Esophagus squamous epithelium (tissue), 5 donors: ENCODE measurements around the gene AFAP1L2. TPM values are rescaled to one million over a fixed set of nuclear protein-coding genes. Genes with fewer than 3 reads are reported as not detected.

Source experiments
- DNase-seq: peaks from one replicate; lab custom pipeline; 2025; lab: John Stamatoyannopoulos, UW
- H3K27ac ChIP-seq, 4 donors: fragments of 200-600 bp; sonication (generic); one replicate each; pipeline ENCODE4 v1.5.1; 2016 to 2019; ENCODE audit warnings: mild to moderate bottlenecking in 1 of 4
- H3K27me3 ChIP-seq, 4 donors: fragments of 200-600 bp; sonication (generic); 1 replicate in 3 of 4; 2 replicates in 1 of 4; pipeline versions ENCODE4 v1.5.1 to v1.6.0; 2017 to 2021; ENCODE audit warnings: antibody characterized with exemption in 1 of 4
- H3K36me3 ChIP-seq, 3 donors: fragments of 200-600 bp; sonication (generic); one replicate each; pipeline ENCODE4 v1.5.1; 2016 to 2019
- H3K4me1 ChIP-seq, 3 donors: fragments of 200-600 bp; sonication (generic); one replicate each; pipeline ENCODE4 v1.5.1; 2017 to 2019
- H3K4me3 ChIP-seq, 4 donors: fragments of 200-600 bp; sonication (generic); 1 replicate in 3 of 4; 2 replicates in 1 of 4; pipeline ENCODE4 v1.5.1; 2016 to 2019; ENCODE audit warnings: mild to moderate bottlenecking in 2 of 4, moderate library complexity in 1 of 4
- H3K9me3 ChIP-seq, 3 donors: fragments of 200-600 bp; sonication (generic); one replicate each; pipeline ENCODE4 v1.5.1; 2016 to 2019
- POLR2A ChIP-seq, 4 donors: fragments of 450-650 bp; IDR thresholded peaks; one replicate each; pipeline ENCODE4 v1.6.1; 2017; ENCODE audit warnings: antibody characterized with exemption in 4 of 4, mild to moderate bottlenecking in 4 of 4, moderate library complexity in 3 of 4
- WGBS, 2 donors: methylation state at CpG; one replicate each; pipeline ENCODE4 v1.1.5; 2018; 5-methylcytosine and 5-hydroxymethylcytosine counted together
- intact Hi-C: fragments of 100-400 bp; cut with DNase I; formaldehyde crosslinking; loops from one replicate; pipeline ENCODE4 v1.15.0; 2022
- total RNA-seq, 4 donors: library from RNA; depleted of rRNA; stranded (reverse); fragments of >200 nt; gene quantifications; one replicate each; pipeline ENCODE4 v1.1.0, GENCODE V29; 2016
- TF ChIP-seq, protein P1 (sequence below), 6 experiments: fragments of 450-650 bp in 4 of 6; fragments of 200-600 bp in 2 of 6; sonication (generic) in 2 of 6; IDR thresholded peaks; one replicate each; pipeline ENCODE4 v1.5.1; 2016 to 2019; ENCODE audit warnings: antibody characterized with exemption in 6 of 6, mild to moderate bottlenecking in 4 of 6, moderate library complexity in 4 of 6
- donor health status: DM: yes; HTN: yes; CAD: no.

AFAP1L2 gene
- total RNA-seq, 4 donors from 2014 or later, result 9.8 to 15.5 (median 11.8) TPM

- no peak overlapping the region for H3K4me3 ChIP-seq
- intact Hi-C loops, result loop anchor here (10.0 kb wide), 1 partner anchor 231 kb away; no protein-coding TSS in a partner anchor
- WGBS, 2 donors, result 87% methylated on average over 10 of the region's 11 CpGs; no CpG with 5 or more reads in 1 of the 2 donors
- H3K27ac ChIP-seq, result no peak overlapping the region
- no peaks in the 10 kb centered on the region for H3K9me3 ChIP-seq
- H3K4me1 ChIP-seq, result peaks cover 0 to 7% (median 0%) of the 10 kb centered on the region in 3 donors
- no peaks in the 10 kb centered on the region for H3K27me3 ChIP-seq
- H3K36me3 ChIP-seq, result peaks cover 0 to 61% (median 0%) of the 10 kb centered on the region in 3 donors
- DNase-seq, result no peak
- no peak for TF ChIP-seq POLR2A (IDR thresholded peaks at IDR 0.05)
- TF ChIP-seq, protein P1, sequence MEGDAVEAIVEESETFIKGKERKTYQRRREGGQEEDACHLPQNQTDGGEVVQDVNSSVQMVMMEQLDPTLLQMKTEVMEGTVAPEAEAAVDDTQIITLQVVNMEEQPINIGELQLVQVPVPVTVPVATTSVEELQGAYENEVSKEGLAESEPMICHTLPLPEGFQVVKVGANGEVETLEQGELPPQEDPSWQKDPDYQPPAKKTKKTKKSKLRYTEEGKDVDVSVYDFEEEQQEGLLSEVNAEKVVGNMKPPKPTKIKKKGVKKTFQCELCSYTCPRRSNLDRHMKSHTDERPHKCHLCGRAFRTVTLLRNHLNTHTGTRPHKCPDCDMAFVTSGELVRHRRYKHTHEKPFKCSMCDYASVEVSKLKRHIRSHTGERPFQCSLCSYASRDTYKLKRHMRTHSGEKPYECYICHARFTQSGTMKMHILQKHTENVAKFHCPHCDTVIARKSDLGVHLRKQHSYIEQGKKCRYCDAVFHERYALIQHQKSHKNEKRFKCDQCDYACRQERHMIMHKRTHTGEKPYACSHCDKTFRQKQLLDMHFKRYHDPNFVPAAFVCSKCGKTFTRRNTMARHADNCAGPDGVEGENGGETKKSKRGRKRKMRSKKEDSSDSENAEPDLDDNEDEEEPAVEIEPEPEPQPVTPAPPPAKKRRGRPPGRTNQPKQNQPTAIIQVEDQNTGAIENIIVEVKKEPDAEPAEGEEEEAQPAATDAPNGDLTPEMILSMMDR (IDR thresholded peaks at IDR 0.05), result no peak
Observed at GRCh38 chr10:114313866-114314265, 90.4 kb downstream of the AFAP1L2 start.

DNA sequence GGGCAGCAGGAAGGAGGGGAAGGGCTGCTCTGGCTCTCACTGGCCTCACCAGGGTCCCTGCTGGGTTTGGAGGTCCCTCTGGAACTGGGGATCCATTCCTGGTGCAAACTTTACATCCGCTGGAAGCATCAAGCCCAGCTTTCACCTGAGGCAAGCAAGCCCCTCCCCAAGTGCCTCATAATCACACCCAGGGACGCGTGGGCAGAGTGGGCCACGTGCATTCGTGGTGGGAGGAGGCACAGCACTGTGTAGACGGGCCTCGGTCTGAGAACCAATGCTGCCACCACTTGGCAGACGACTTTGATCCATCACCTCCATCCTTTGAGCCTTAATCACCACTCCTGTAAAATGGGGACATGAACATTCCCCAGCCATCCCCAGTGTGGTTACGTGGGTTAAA is 91.2 kb downstream of the AFAP1L2 start:
- Histone ChIP-seq H3K4me1 (peaks cover 0 to 7% (median 0%) of the 10 kb centered on the region in 3 donors), H3K9me3 (no peaks in the 10 kb centered on the region), H3K4me3 (no peak overlapping the region), H3K27me3 (no peaks in the 10 kb centered on the region), H3K27ac (no peak overlapping the region), H3K36me3 (peaks cover 0 to 65% (median 0%) of the 10 kb centered on the region in 3 donors)
- intact Hi-C loops, result loop anchor here (10.0 kb wide), 1 partner anchor 232 kb away; no protein-coding TSS in a partner anchor
- WGBS, 2 donors, result 86 to 96% methylated on average over 5 to 8 of the region's 9 CpGs
- TF ChIP-seq, protein P1 (IDR thresholded peaks at IDR 0.05), result no peak
- TF ChIP-seq POLR2A (IDR thresholded peaks at IDR 0.05), result no peak
- DNase-seq, result no peak

DNA sequence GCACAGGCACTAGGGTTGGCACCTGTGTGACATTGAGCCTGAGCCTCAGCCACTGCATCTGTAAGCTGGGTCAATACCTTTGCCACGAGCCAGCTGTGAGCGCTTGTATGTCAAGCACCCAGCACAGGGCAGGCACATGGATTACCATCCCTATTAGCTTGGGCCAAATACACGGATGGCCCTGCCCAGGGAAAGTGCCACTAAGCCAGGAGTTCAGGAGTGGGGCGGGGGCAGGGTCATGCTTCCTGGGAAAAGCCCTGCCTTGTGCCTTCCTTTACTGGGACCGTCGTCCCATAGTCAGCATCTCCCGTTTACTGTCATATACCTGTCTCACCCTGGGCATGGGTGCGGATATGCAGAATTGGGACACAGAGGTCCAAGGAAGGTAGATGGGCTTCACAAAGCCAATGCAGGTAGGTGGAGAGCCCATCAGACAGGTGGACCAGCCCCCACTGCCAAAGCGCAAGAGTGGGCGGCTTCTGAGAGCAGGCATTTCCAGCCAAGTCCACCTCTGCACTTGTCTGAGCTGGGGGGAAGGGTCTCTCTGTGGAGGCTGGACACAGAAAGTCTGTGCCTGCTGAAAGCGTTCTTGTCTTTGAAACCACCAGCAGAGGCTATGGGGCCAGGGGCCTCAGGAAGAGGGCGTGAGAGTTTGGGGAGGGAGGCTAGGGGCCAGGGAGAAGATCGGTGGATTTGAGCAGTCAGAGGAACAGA is 92.6 kb downstream of the AFAP1L2 start:
- H3K4me3 ChIP-seq, result no peak overlapping the region
- intact Hi-C loops, result loop anchor here (10.0 kb wide), 1 partner anchor 233 kb away; no protein-coding TSS in a partner anchor
- peaks cover 0 to 9% (median 0%) of the 10 kb centered on the region in 3 donors for H3K4me1 ChIP-seq
- H3K27ac ChIP-seq, result no peak overlapping the region
- no peak for TF ChIP-seq POLR2A (IDR thresholded peaks at IDR 0.05)
- TF ChIP-seq, protein P1 (IDR thresholded peaks at IDR 0.05), result no peak
- no peaks in the 10 kb centered on the region for H3K9me3 ChIP-seq
- WGBS, 2 donors, result 84 to 85% methylated on average over 6 to 10 of the region's 13 CpGs
- DNase-seq, result no peak
- H3K27me3 ChIP-seq, result no peaks in the 10 kb centered on the region
- H3K36me3 ChIP-seq, result peaks cover 0 to 77% (median 0%) of the 10 kb centered on the region in 3 donors

GRCh38 chr10:114311023-114311422 is 93.3 kb downstream of the AFAP1L2 start:
- H3K27me3 ChIP-seq, result no peaks in the 10 kb centered on the region
- DNase-seq, result no peak
- intact Hi-C loops, result loop anchor here (10.0 kb wide), 1 partner anchor 234 kb away; no protein-coding TSS in a partner anchor
- H3K4me1 ChIP-seq, result peaks cover 0 to 12% (median 0%) of the 10 kb centered on the region in 3 donors
- peaks cover 0 to 77% (median 0%) of the 10 kb centered on the region in 3 donors for H3K36me3 ChIP-seq
- H3K9me3 ChIP-seq, result no peaks in the 10 kb centered on the region
- WGBS, 2 donors, result 56 to 67% methylated on average over 2 to 3 of the region's 6 CpGs
- TF ChIP-seq POLR2A (IDR thresholded peaks at IDR 0.05), result no peak
- TF ChIP-seq, protein P1 (IDR thresholded peaks at IDR 0.05), result no peak
- H3K4me3 ChIP-seq, result no peak overlapping the region
- H3K27ac ChIP-seq, result no peak overlapping the region

GRCh38 chr10:114310346-114310745 is 94.0 kb downstream of the AFAP1L2 start:
- peaks cover 0 to 73% (median 0%) of the 10 kb centered on the region in 3 donors for H3K36me3 ChIP-seq
- intact Hi-C loops, result loop anchor here (10.0 kb wide), 1 partner anchor 234 kb away; no protein-coding TSS in a partner anchor
- WGBS, 2 donors, result 50 to 67% methylated on average over 1 of the region's 10 CpGs
- peaks cover 0 to 12% (median 0%) of the 10 kb centered on the region in 3 donors for H3K4me1 ChIP-seq
- H3K4me3 ChIP-seq, result no peak overlapping the region
- H3K9me3 ChIP-seq, result no peaks in the 10 kb centered on the region
- H3K27me3 ChIP-seq, result no peaks in the 10 kb centered on the region
- no peak for TF ChIP-seq POLR2A (IDR thresholded peaks at IDR 0.05)
- TF ChIP-seq, protein P1 (IDR thresholded peaks at IDR 0.05), result no peak
- DNase-seq, result no peak
- H3K27ac ChIP-seq, result no peak overlapping the region
